Embryonic facial prominence (tissue), 1 donor: Measurements from ENCODE around the gene TOP2B.

ENCODE experiments used
- DNase-seq: peaks from one replicate; pipeline ENCODE4 v3.0.0-alpha.2; 2016; ENCODE audit errors: extremely low spot score

TOP2B gene

GRCh38 chr3:25677121-25677520 is 12.4 kb upstream of the TOP2B start:
- no peak for DNase-seq

- no peak for DNase-seq
These were observed 10.0 kb upstream of the TOP2B start for GRCh38 chr3:25674670-25675069.

GRCh38 chr3:25673738-25674298 is 9.1 kb upstream of the TOP2B start:
- no peak for DNase-seq

GRCh38 chr3:25665315-25666280 is 891 bp upstream of the TOP2B start:
- DNase-seq, result peak; percentile 34

GRCh38 chr3:25663869-25664811 is 567 bp downstream of the TOP2B start:
- DNase-seq, result peak; percentile 39

GRCh38 chr3:25663347-25663868 is 1.3 kb downstream of the TOP2B start:
- DNase-seq, result no peak

- DNase-seq, result no peak
These were observed 1.9 kb downstream of the TOP2B start for GRCh38 chr3:25662736-25663320.

GRCh38 chr3:25661694-25662437 is 2.8 kb downstream of the TOP2B start:
- DNase-seq, result no peak

- DNase-seq, result no peak
These were observed 5.9 kb downstream of the TOP2B start for GRCh38 chr3:25658836-25659235.

- DNase-seq, result no peak
These were observed 7.4 kb downstream of the TOP2B start for GRCh38 chr3:25657293-25657692.

- DNase-seq, result no peak
These were observed 9.0 kb downstream of the TOP2B start for GRCh38 chr3:25655659-25656058.

- no peak for DNase-seq
These were observed 10.1 kb downstream of the TOP2B start for GRCh38 chr3:25654576-25654975.

GRCh38 chr3:25653322-25653721 is 11.4 kb downstream of the TOP2B start:
- DNase-seq, result no peak

- DNase-seq, result no peak
These were observed 11.8 kb downstream of the TOP2B start for GRCh38 chr3:25652921-25653320.

- no peak for DNase-seq
These were observed 15.5 kb downstream of the TOP2B start for GRCh38 chr3:25648925-25649830.

GRCh38 chr3:25648107-25648535 is 16.6 kb downstream of the TOP2B start:
- peak; percentile 46 for DNase-seq

- DNase-seq, result no peak
These were observed 29.7 kb downstream of the TOP2B start for GRCh38 chr3:25635038-25635437.

- DNase-seq, result no peak
These were observed 30.8 kb downstream of the TOP2B start for GRCh38 chr3:25633919-25634318.

- no peak for DNase-seq
These were observed 32.7 kb downstream of the TOP2B start for GRCh38 chr3:25631989-25632388.

GRCh38 chr3:25621087-25621486 is 43.6 kb downstream of the TOP2B start:
- no peak for DNase-seq
